Activated CD4-positive, alpha-beta memory T cell treated with anti-CD3 and anti-CD28 coated beads, Interleukin-2, amount 10 ng/mL, durations not matched to agents 7 days and 5 days (primary cell): Measurements from ENCODE around the gene PDE4D. TPM values are rescaled to one million over a fixed set of nuclear protein-coding genes. Genes with fewer than 3 reads are reported as not detected.

Source experiments
- CTCF ChIA-PET: fragments of 350-600 bp; sonication (Branson Sonifier 250); formaldehyde crosslinking; loops from one replicate; lab custom pipeline; 2021; ENCODE audit warnings: antibody characterized with exemption, inconsistent platforms; lab: Charles Lee
- POLR2A ChIA-PET: fragments of 350-600 bp; sonication (Branson Sonifier 250); formaldehyde crosslinking; loops from one replicate; lab custom pipeline; 2021; ENCODE audit warnings: antibody characterized with exemption; lab: Charles Lee
- DNase-seq: peaks from one replicate; pipeline ENCODE4 v3.0.0-alpha.2; 2020
- H3K27ac Mint-ChIP-seq: one replicate; pipeline ENCODE4 v1.8.0; 2021; ENCODE audit warnings: mild to moderate bottlenecking, mixed read lengths
- H3K27me3 Mint-ChIP-seq: one replicate; pipeline ENCODE4 v1.8.0; 2021; ENCODE audit warnings: mixed read lengths
- H3K36me3 Mint-ChIP-seq: one replicate; pipeline ENCODE4 v1.8.0; 2021; ENCODE audit warnings: low read depth, mixed read lengths
- H3K4me1 Mint-ChIP-seq: one replicate; pipeline ENCODE4 v1.8.0; 2021; ENCODE audit warnings: mixed read lengths
- H3K4me3 Mint-ChIP-seq: one replicate; pipeline ENCODE4 v1.8.0; 2021; ENCODE audit warnings: mild to moderate bottlenecking, mixed read lengths
- H3K9me3 Mint-ChIP-seq: one replicate; pipeline ENCODE4 v1.8.0; 2021; ENCODE audit warnings: mixed read lengths
- total RNA-seq, 2 experiments: library from RNA; stranded (reverse); gene quantifications; one replicate each; pipeline ENCODE4 v1.2.3, GENCODE V29; 2021

The PDE4D gene
- total RNA-seq, 2 experiments from 2014 or later: 123 to 126 TPM

DNA sequence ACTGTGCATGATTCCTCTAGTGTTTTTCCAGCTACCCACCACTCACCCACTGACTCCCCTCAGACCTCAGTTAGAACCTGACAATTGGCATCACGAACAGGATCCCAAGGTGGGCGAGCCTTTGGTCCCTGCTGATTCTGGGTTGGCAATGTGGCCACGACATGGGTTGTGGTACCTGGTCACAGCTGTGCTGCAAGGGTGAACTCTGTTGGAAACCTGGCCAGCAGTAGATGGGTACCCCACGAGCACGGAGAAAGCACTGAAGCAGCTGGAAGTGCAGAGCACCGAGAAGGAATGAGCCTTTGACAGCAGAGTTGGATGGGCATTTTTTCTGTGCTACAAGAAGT is 180.1 kb downstream of the PDE4D start:
- no peak overlapping the region for H3K4me3 Mint-ChIP-seq
- no peak overlapping the region for H3K27ac Mint-ChIP-seq
- H3K4me1 Mint-ChIP-seq: no peaks in the 10 kb centered on the region
- no peaks in the 10 kb centered on the region for H3K36me3 Mint-ChIP-seq
- H3K9me3 Mint-ChIP-seq: peaks cover 10% of the 10 kb centered on the region
- CTCF ChIA-PET: interaction anchor here (1.4 kb wide), 1 partner anchor 11 kb away, joined by 3 read pairs; no protein-coding TSS in a partner anchor
- POLR2A ChIA-PET: no interaction called here
- H3K27me3 Mint-ChIP-seq: peaks cover 2% of the 10 kb centered on the region
- no peak for DNase-seq

GRCh38 chr5:59712836-59713497 is 180.6 kb downstream of the PDE4D start:
- no peak for DNase-seq
- Mint-ChIP-seq H3K4me1 (no peaks in the 10 kb centered on the region), H3K36me3 (no peaks in the 10 kb centered on the region), H3K9me3 (peaks cover 10% of the 10 kb centered on the region), H3K4me3 (no peak overlapping the region), H3K27ac (no peak overlapping the region), H3K27me3 (peaks cover 2% of the 10 kb centered on the region)
- CTCF ChIA-PET: interaction anchor here (1.4 kb wide), 1 partner anchor 11 kb away, joined by 3 read pairs; no protein-coding TSS in a partner anchor
- POLR2A ChIA-PET: no interaction called here

- H3K27me3 Mint-ChIP-seq: peaks cover 2% of the 10 kb centered on the region
- ChIA-PET CTCF (interaction anchor here (0.6 kb wide), 1 partner anchor 9 kb away, joined by 5 read pairs; no protein-coding TSS in a partner anchor), POLR2A (no interaction called here)
- H3K36me3 Mint-ChIP-seq: no peaks in the 10 kb centered on the region
- H3K9me3 Mint-ChIP-seq: peaks cover 10% of the 10 kb centered on the region
- no peak overlapping the region for H3K4me3 Mint-ChIP-seq
- no peaks in the 10 kb centered on the region for H3K4me1 Mint-ChIP-seq
- H3K27ac Mint-ChIP-seq: no peak overlapping the region
- DNase-seq: no peak
Measured at GRCh38 chr5:59711310-59711709, 182.2 kb downstream of the PDE4D start.

- no peak for DNase-seq
- H3K4me1 Mint-ChIP-seq: no peaks in the 10 kb centered on the region
- no peak overlapping the region for H3K27ac Mint-ChIP-seq
- ChIA-PET CTCF (no interaction called here), POLR2A (no interaction called here)
- H3K36me3 Mint-ChIP-seq: no peaks in the 10 kb centered on the region
- H3K9me3 Mint-ChIP-seq: peaks cover 10% of the 10 kb centered on the region
- H3K4me3 Mint-ChIP-seq: no peak overlapping the region
- peaks cover 5% of the 10 kb centered on the region for H3K27me3 Mint-ChIP-seq
Measured at GRCh38 chr5:59709846-59710245, 183.7 kb downstream of the PDE4D start.

DNA sequence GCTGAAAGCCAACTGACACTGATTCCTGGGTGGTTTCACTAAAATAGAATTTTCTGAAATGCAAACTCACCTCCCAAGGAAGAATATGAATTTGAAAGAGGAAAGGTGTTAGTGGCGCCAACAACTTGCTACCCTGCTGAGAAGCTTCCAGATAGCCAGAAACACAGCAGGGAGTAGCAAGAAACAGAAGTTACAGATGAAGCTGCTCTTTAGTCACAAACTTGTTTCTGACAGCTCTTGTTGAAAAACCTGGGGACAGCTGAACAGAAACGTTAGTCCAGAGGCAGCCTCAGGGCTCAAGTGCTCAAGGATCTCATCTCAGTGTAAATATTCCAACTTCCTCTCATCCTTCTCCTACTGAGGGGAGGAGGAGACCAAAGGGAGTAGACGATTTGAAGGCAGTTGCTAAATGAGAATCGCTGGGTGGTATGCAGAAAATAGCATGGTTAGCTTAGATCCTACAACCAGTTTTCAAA is 184.1 kb downstream of the PDE4D start:
- H3K9me3 Mint-ChIP-seq: peaks cover 10% of the 10 kb centered on the region
- no peak for DNase-seq
- H3K4me3 Mint-ChIP-seq: no peak overlapping the region
- no peaks in the 10 kb centered on the region for H3K4me1 Mint-ChIP-seq
- no peak overlapping the region for H3K27ac Mint-ChIP-seq
- no peaks in the 10 kb centered on the region for H3K36me3 Mint-ChIP-seq
- H3K27me3 Mint-ChIP-seq: peaks cover 5% of the 10 kb centered on the region
- ChIA-PET POLR2A (no interaction called here), CTCF (no interaction called here)

DNA sequence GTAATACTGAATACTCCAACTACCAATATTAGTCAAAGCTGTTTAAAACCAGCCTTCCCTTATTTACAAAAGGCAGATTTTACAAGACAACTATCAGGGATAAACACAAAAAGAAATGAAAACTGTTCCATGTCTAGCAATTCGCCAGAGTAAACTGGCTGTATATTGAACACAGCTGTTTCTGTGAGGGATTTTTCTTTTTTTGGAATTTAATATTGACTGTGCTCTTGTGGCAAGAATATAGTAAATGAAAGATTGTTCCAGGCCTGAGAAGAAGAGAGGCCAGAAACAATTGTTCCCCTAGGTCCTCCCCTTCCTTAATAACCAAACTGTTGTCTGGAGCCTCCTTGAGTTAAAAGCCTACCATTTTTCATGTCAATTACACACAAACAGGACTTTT is 188.6 kb downstream of the PDE4D start:
- peaks cover 9% of the 10 kb centered on the region for H3K27me3 Mint-ChIP-seq
- no peaks in the 10 kb centered on the region for H3K4me1 Mint-ChIP-seq
- no peak overlapping the region for H3K27ac Mint-ChIP-seq

DNA sequence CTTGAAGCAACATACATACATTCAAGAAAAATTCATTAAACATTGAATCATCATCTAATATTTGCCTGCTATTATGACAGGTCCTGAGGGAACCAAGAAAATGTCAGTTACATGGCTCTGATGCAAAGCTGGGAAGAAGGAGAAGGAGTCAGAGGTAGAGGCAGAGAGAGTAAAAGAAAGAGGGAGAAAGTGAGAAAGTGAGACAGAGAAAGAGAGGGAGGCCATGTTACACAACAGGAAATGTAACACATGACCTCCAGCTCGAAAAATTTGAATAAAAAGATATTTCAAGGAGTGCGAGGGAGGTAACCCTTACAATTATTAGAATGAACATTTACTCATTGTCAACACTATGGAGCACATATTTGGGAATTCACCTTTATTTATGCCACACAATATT is 189.7 kb downstream of the PDE4D start:
- H3K36me3 Mint-ChIP-seq: no peaks in the 10 kb centered on the region
- H3K27me3 Mint-ChIP-seq: peaks cover 9% of the 10 kb centered on the region
- H3K4me3 Mint-ChIP-seq: no peak overlapping the region
- CTCF ChIA-PET: no interaction called here
- no peak for DNase-seq
- POLR2A ChIA-PET: no interaction called here
- no peaks in the 10 kb centered on the region for H3K4me1 Mint-ChIP-seq
- H3K27ac Mint-ChIP-seq: no peak overlapping the region
- H3K9me3 Mint-ChIP-seq: no peaks in the 10 kb centered on the region

More for the DNA sequence above, 188.6 kb downstream of the PDE4D start:
- ChIA-PET CTCF (no interaction called here), POLR2A (no interaction called here)
- no peak overlapping the region for H3K4me3 Mint-ChIP-seq
- no peaks in the 10 kb centered on the region for H3K9me3 Mint-ChIP-seq
- no peaks in the 10 kb centered on the region for H3K36me3 Mint-ChIP-seq
- no peak for DNase-seq

GRCh38 chr5:59698207-59699178 is 195.0 kb downstream of the PDE4D start:
- DNase-seq: no peak
- Mint-ChIP-seq H3K27ac (no peak overlapping the region), H3K9me3 (no peaks in the 10 kb centered on the region), H3K4me3 (no peak overlapping the region), H3K4me1 (no peaks in the 10 kb centered on the region), H3K36me3 (no peaks in the 10 kb centered on the region), H3K27me3 (peaks cover 8% of the 10 kb centered on the region)
- ChIA-PET CTCF (no interaction called here), POLR2A (no interaction called here)

DNA sequence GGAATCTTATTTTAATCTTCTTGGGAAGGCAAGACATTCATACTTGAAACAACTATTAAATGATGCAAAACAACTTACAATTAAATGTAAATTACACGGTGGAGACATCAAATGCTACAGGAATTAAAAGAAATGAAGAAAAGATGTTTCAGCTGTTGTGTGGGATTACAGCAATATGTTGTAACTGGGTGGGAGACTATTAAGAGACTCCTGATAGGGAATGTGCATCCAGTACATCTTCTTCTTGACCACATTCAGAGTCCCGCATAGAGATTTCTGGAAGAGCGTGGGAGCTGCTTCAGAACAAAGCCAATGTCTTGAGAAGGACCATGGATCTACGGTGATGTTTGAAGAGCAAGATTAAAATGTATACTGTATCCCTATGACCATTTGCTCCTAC is 199.1 kb downstream of the PDE4D start:
- H3K9me3 Mint-ChIP-seq: no peaks in the 10 kb centered on the region
- ChIA-PET CTCF (no interaction called here), POLR2A (no interaction called here)
- no peaks in the 10 kb centered on the region for H3K4me1 Mint-ChIP-seq
- H3K27ac Mint-ChIP-seq: no peak overlapping the region
- H3K36me3 Mint-ChIP-seq: no peaks in the 10 kb centered on the region
- no peak overlapping the region for H3K4me3 Mint-ChIP-seq
- no peak for DNase-seq
- peaks cover 4% of the 10 kb centered on the region for H3K27me3 Mint-ChIP-seq

DNA sequence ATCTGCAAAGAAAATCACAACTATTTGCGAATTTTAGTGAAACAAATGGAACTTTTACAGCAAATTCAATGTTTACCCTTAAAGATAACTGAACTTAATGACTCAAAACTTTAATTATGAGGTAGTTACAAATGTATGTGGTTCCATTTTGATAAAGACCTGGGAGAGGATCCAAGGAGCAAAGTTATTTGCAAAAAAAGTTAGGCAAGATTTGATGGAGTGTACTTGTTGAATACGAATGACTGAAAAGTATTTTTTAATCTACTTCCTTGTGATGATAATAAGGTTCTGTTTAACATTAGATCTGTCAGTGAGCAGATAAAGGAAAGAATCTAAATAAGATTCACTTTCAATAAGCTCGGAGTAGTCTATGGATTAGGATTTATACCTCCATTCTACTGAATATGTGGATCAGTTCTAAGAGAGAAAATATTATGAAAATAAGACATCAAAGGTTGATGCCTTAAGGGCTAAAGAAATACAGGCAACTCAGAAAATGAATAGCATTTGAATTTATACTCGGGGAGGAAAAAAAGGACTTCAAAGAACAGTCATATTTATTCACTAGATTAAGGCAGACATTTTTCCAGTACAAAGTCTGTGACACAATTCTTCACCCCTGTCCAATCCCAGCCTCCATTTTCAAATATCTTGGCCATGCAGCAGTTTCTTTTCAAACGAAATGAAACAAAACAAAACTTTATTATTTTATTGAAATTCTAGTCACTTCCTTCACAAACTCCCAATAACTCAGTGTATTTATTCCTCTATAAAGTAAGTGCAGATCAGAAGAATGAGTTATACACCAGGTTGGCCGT is 199.8 kb downstream of the PDE4D start:
- no peaks in the 10 kb centered on the region for H3K9me3 Mint-ChIP-seq
- ChIA-PET CTCF (no interaction called here), POLR2A (no interaction called here)
- no peak for DNase-seq
- no peaks in the 10 kb centered on the region for H3K36me3 Mint-ChIP-seq
- H3K27me3 Mint-ChIP-seq: peaks cover 4% of the 10 kb centered on the region
- H3K27ac Mint-ChIP-seq: no peak overlapping the region
- no peak overlapping the region for H3K4me3 Mint-ChIP-seq
- H3K4me1 Mint-ChIP-seq: no peaks in the 10 kb centered on the region

GRCh38 chr5:59685793-59686192 is 207.7 kb downstream of the PDE4D start:
- ChIA-PET CTCF (interaction anchor here (1.1 kb wide), 1 partner anchor 12 kb away, joined by 3 read pairs; no protein-coding TSS in a partner anchor), POLR2A (no interaction called here)
- H3K9me3 Mint-ChIP-seq: no peaks in the 10 kb centered on the region

GRCh38 chr5:59685191-59685530 is 208.4 kb downstream of the PDE4D start:
- H3K36me3 Mint-ChIP-seq: no peaks in the 10 kb centered on the region
- no peaks in the 10 kb centered on the region for H3K4me1 Mint-ChIP-seq
- no peak overlapping the region for H3K27ac Mint-ChIP-seq
- H3K9me3 Mint-ChIP-seq: no peaks in the 10 kb centered on the region
- ChIA-PET CTCF (interaction anchor here (0.6 kb wide), 1 partner anchor 484 kb away, joined by 3 read pairs; no protein-coding TSS in a partner anchor), POLR2A (no interaction called here)
- H3K4me3 Mint-ChIP-seq: no peak overlapping the region
- peaks cover 8% of the 10 kb centered on the region for H3K27me3 Mint-ChIP-seq
- DNase-seq: no peak

More at GRCh38 chr5:59685793-59686192, 207.7 kb downstream of the PDE4D start:
- Mint-ChIP-seq H3K36me3 (no peaks in the 10 kb centered on the region), H3K27me3 (peaks cover 10% of the 10 kb centered on the region), H3K27ac (no peak overlapping the region), H3K4me3 (no peak overlapping the region), H3K4me1 (no peaks in the 10 kb centered on the region)
- DNase-seq: no peak
